ENCODE measurements around the gene KLF3. TPM values are rescaled to one million over a fixed set of nuclear protein-coding genes. Genes with fewer than 3 reads are reported as not detected.

KLF3 gene
- total and polyA plus RNA-seq, 2 of the 4 experiments (the other 2 are of a cell fraction) = 8.2 to 12.6 TPM

DNA sequence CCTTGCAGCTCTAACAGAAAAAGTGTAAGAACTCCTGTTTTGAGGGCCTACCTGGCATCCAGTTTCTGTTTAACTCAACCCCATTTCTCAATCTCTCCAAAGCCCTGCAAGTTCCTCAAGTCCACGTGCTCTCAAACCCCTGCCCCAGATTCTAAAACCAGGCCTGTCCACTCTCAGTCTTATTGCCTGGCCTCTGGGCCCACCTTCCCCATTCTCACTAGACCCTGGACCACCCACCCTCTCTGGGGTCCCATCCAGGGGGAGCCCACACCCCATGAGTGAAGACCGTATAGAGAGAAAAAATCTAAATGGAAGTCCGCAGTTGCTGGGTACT lies 60.4 kb downstream of the KLF3 start:
- Histone ChIP-seq H3K9me1 (ENCODE audit: insufficient read depth, low read length) (no peaks in the 10 kb centered on the region), H3K79me1 (ENCODE audit: low read depth in 1 of 2, low read length in 2 of 2) (no peaks in the 10 kb centered on the region), H2BK120ac (ENCODE audit: low read depth, low read length) (0 out of 2 replicates have a peak overlapping the region, but pooled peaks have one; percentile 6), H3K9me3 (ENCODE audit: control insufficient read depth, insufficient read depth, low read length) (no peaks in the 10 kb centered on the region), H2AK9ac (replicated peaks; ENCODE audit: low read depth, low read length, poor library complexity) (no peak overlapping the region), H3K27ac (ENCODE audit: insufficient read depth, low read length) (no peak overlapping the region), H3K18ac (ENCODE audit: low read depth, low read length) (peak overlapping the region; percentile 16; the same call in 1 of the 2 replicates), H4K5ac (ENCODE audit: low read depth, low read length) (no peak overlapping the region), H4K20me1 (ENCODE audit: insufficient read depth, low read length) (no peaks in the 10 kb centered on the region), H2BK15ac (ENCODE audit: low read depth, low read length) (no peak overlapping the region), H3K27me3 (ENCODE audit: control insufficient read depth, insufficient read depth, low read length) (no peaks in the 10 kb centered on the region; the same call in 1 of the 2 replicates), H2AFZ (replicated peaks; ENCODE audit: low read length, poor library complexity) (no peak overlapping the region), H3K4ac (ENCODE audit: low read depth, low read length) (no peak overlapping the region), H3K36me3 (ENCODE audit: control insufficient read depth, insufficient read depth, low read length) (no peaks in the 10 kb centered on the region), H3K14ac (replicated peaks; ENCODE audit: low read depth, low read length) (peak overlapping the region; percentile 25; the same call in 1 of the 2 replicates), H3K56ac (ENCODE audit: extremely low read depth, insufficient read depth, low read length) (no peak overlapping the region), H2AK5ac (ENCODE audit: low read depth, low read length) (no peak overlapping the region), H2BK20ac (ENCODE audit: low read depth, low read length) (no peak overlapping the region; the same call in 1 of the 2 replicates), H3K23ac (ENCODE audit: low read depth, low read length) (no peak overlapping the region), H3K4me2 (ENCODE audit: low read depth, low read length) (no peak overlapping the region), H2BK5ac (ENCODE audit: low read depth, low read length, poor library complexity, severe bottlenecking) (no peak overlapping the region), H3K9ac (ENCODE audit: low read depth, low read length) (no peak overlapping the region), H3K4me3 (ENCODE audit: insufficient read depth, low read depth, low read length) (no peak overlapping the region), H4K8ac (ENCODE audit: low read depth in 2 of 2, low read length in 2 of 2) (no peak overlapping the region), H4K91ac (ENCODE audit: insufficient read depth, low read depth, low read length) (no peak overlapping the region), H3K4me1 (ENCODE audit: control insufficient read depth, insufficient read depth, low read length) (peaks cover 5% of the 10 kb centered on the region)
- in situ Hi-C loops (cut with MboI; ENCODE audit: low sequenced_read_pairs) (loop anchor here (10.0 kb wide), 1 partner anchor 920 kb away; no protein-coding TSS in a partner anchor), intact Hi-C loops (cut with micrococcal nuclease) (no loop called here), dilution Hi-C loops (cut with HindIII; ENCODE audit: low sequenced_read_pairs, unreplicated experiment) (no loop called here)
- ChIA-PET CTCF (interaction anchor here (0.6 to 1.8 kb wide), 2 partner anchors 20 to 50 kb away, joined by 3 to 6 read pairs; no protein-coding TSS in a partner anchor), POLR2A (ENCODE audit: unreplicated experiment) (no interaction called here)
- ATAC-seq (ENCODE audit: low read depth) (no peak), DNase-seq (no peak)
- TF ChIP-seq POLR2A (IDR thresholded peaks at IDR 0.05; ENCODE audit: low read depth, low read length) (no peak), CHD1 (IDR thresholded peaks at IDR 0.05; ENCODE audit: low read depth, low read length) (no peak), SMC3 (IDR thresholded peaks at IDR 0.05; ENCODE audit: low read depth, low read length) (no peak), RFX5 (IDR thresholded peaks at IDR 0.05; ENCODE audit: low read depth, low read length) (no peak), NFE2L2 (IDR thresholded peaks at IDR 0.05; ENCODE audit: low read depth, low read length) (no peak), RCOR1 (IDR thresholded peaks at IDR 0.05; ENCODE audit: insufficient replicate concordance, low read length) (no peak), MAZ (IDR thresholded peaks at IDR 0.05; ENCODE audit: borderline replicate concordance, low read depth, low read length) (no peak), BHLHE40 (IDR thresholded peaks at IDR 0.05; ENCODE audit: low read depth, low read length) (no peak), MAFK (IDR thresholded peaks at IDR 0.05; ENCODE audit: low read depth, low read length) (no peak), CEBPB (IDR thresholded peaks at IDR 0.05; ENCODE audit: low read depth, low read length) (no peak), RAD21 (IDR thresholded peaks at IDR 0.05; ENCODE audit: low read length) (no peak), MXI1 (IDR thresholded peaks at IDR 0.05; ENCODE audit: borderline replicate concordance, low read depth, low read length) (no peak), FOS (IDR thresholded peaks at IDR 0.05; ENCODE audit: low read depth, low read length) (no peak)
- TF ChIP-seq, protein P1, sequence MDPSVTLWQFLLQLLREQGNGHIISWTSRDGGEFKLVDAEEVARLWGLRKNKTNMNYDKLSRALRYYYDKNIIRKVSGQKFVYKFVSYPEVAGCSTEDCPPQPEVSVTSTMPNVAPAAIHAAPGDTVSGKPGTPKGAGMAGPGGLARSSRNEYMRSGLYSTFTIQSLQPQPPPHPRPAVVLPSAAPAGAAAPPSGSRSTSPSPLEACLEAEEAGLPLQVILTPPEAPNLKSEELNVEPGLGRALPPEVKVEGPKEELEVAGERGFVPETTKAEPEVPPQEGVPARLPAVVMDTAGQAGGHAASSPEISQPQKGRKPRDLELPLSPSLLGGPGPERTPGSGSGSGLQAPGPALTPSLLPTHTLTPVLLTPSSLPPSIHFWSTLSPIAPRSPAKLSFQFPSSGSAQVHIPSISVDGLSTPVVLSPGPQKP (IDR thresholded peaks at IDR 0.05; ENCODE audit: borderline replicate concordance, low read depth, low read length) = no peak
- TF ChIP-seq, protein P2, sequence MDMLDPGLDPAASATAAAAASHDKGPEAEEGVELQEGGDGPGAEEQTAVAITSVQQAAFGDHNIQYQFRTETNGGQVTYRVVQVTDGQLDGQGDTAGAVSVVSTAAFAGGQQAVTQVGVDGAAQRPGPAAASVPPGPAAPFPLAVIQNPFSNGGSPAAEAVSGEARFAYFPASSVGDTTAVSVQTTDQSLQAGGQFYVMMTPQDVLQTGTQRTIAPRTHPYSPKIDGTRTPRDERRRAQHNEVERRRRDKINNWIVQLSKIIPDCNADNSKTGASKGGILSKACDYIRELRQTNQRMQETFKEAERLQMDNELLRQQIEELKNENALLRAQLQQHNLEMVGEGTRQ (IDR thresholded peaks at IDR 0.05; ENCODE audit: low read depth, low read length) = no peak
- TF ChIP-seq, protein P3, sequence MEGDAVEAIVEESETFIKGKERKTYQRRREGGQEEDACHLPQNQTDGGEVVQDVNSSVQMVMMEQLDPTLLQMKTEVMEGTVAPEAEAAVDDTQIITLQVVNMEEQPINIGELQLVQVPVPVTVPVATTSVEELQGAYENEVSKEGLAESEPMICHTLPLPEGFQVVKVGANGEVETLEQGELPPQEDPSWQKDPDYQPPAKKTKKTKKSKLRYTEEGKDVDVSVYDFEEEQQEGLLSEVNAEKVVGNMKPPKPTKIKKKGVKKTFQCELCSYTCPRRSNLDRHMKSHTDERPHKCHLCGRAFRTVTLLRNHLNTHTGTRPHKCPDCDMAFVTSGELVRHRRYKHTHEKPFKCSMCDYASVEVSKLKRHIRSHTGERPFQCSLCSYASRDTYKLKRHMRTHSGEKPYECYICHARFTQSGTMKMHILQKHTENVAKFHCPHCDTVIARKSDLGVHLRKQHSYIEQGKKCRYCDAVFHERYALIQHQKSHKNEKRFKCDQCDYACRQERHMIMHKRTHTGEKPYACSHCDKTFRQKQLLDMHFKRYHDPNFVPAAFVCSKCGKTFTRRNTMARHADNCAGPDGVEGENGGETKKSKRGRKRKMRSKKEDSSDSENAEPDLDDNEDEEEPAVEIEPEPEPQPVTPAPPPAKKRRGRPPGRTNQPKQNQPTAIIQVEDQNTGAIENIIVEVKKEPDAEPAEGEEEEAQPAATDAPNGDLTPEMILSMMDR (conservative IDR thresholded peaks at IDR 0.05; ENCODE audit: low read depth, low read length) = no peak
- WGBS, 2 experiments (ENCODE audit: extremely low coverage in 2 of 2, insufficient read length in 1 of 2) = 82% methylated on average over 2 of the region's 3 CpGs; no CpG with 5 or more reads in 1 of the 2 experiments
- no TSS peak for BruUV-seq (replicated peaks)
